Peyer's patch (tissue), 4 donors: ENCODE results near the gene TPCN2. TPM values are rescaled to one million over a fixed set of nuclear protein-coding genes. Genes with fewer than 3 reads are reported as not detected.
"Not testable (repeated sequence)": the region's sequence is repeated elsewhere in the genome, so short reads cannot be mapped to it uniquely, and the experiment has no call there.

Source experiments
- DNase-seq, 3 donors: peaks; one replicate each; pipeline ENCODE4 v3.0.0-alpha.2; 2017 to 2019
- H3K27ac ChIP-seq, 4 donors: fragments of 200-600 bp; sonication (generic); one replicate each; pipeline ENCODE4 v1.5.1; 2016 to 2019
- H3K27me3 ChIP-seq, 2 donors: fragments of 200-600 bp; sonication (generic); one replicate each; pipeline ENCODE4 v1.5.1; 2019
- H3K36me3 ChIP-seq, 3 donors: fragments of 200-600 bp; sonication (generic); one replicate each; pipeline ENCODE4 v1.5.1; 2016 to 2019
- H3K4me1 ChIP-seq, 4 donors: fragments of 200-600 bp; sonication (generic); one replicate each; pipeline ENCODE4 v1.5.1; 2016 to 2019
- H3K4me3 ChIP-seq, 4 donors: fragments of 200-600 bp; sonication (generic); 1 replicate in 3 of 4; 2 replicates in 1 of 4; pipeline ENCODE4 v1.5.1; 2016 to 2019; ENCODE audit warnings: mild to moderate bottlenecking in 1 of 4
- H3K9me3 ChIP-seq, 4 donors: fragments of 200-600 bp; sonication (generic); one replicate each; pipeline ENCODE4 v1.5.1; 2016 to 2019; ENCODE audit warnings: mild to moderate bottlenecking in 1 of 4
- POLR2A ChIP-seq, 2 donors: fragments of 450-650 bp; IDR thresholded peaks; one replicate each; pipeline ENCODE4 v1.5.1; 2017; ENCODE audit warnings: antibody characterized with exemption in 2 of 2, mild to moderate bottlenecking in 2 of 2, moderate library complexity in 2 of 2
- total RNA-seq, 4 donors: library from RNA; depleted of rRNA; stranded (reverse); fragments of >200 nt; gene quantifications; one replicate each; pipeline ENCODE4 v1.1.0, GENCODE V29; 2016
- TF ChIP-seq, protein P1 (sequence below), 6 experiments: fragments of 450-650 bp in 4 of 6; fragments of 200-600 bp in 2 of 6; sonication (generic) in 1 of 6; IDR thresholded peaks; one replicate each; pipeline ENCODE4 v1.5.1; 2017 to 2019; ENCODE audit warnings: antibody characterized with exemption in 6 of 6, mild to moderate bottlenecking in 3 of 6, moderate library complexity in 1 of 6

The TPCN2 gene
- total RNA-seq, 4 donors from 2014 or later: 22.4 to 42.5 (median 33.0) TPM

- no peak overlapping the region for H3K4me3 ChIP-seq
- H3K4me1 ChIP-seq: no peaks in the 10 kb centered on the region
- no peak overlapping the region for H3K27ac ChIP-seq
- H3K27me3 ChIP-seq: no peaks in the 10 kb centered on the region
- no peaks in the 10 kb centered on the region for H3K36me3 ChIP-seq
- TF ChIP-seq, protein P1, sequence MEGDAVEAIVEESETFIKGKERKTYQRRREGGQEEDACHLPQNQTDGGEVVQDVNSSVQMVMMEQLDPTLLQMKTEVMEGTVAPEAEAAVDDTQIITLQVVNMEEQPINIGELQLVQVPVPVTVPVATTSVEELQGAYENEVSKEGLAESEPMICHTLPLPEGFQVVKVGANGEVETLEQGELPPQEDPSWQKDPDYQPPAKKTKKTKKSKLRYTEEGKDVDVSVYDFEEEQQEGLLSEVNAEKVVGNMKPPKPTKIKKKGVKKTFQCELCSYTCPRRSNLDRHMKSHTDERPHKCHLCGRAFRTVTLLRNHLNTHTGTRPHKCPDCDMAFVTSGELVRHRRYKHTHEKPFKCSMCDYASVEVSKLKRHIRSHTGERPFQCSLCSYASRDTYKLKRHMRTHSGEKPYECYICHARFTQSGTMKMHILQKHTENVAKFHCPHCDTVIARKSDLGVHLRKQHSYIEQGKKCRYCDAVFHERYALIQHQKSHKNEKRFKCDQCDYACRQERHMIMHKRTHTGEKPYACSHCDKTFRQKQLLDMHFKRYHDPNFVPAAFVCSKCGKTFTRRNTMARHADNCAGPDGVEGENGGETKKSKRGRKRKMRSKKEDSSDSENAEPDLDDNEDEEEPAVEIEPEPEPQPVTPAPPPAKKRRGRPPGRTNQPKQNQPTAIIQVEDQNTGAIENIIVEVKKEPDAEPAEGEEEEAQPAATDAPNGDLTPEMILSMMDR (IDR thresholded peaks at IDR 0.05): no peak
- TF ChIP-seq POLR2A (IDR thresholded peaks at IDR 0.05): no peak
- no peak for DNase-seq
- no peaks in the 10 kb centered on the region for H3K9me3 ChIP-seq
These were observed 82.4 kb downstream of the TPCN2 start for GRCh38 chr11:69131121-69131566.

- peak in 2 of 3 donors; percentile 83 for DNase-seq
- Histone ChIP-seq H3K36me3 (no peaks in the 10 kb centered on the region), H3K27me3 (no peaks in the 10 kb centered on the region), H3K4me1 (no peaks in the 10 kb centered on the region), H3K27ac (no peak overlapping the region), H3K9me3 (no peaks in the 10 kb centered on the region), H3K4me3 (no peak overlapping the region)
- TF ChIP-seq POLR2A (IDR thresholded peaks at IDR 0.05): no peak
- TF ChIP-seq, protein P1 (IDR thresholded peaks at IDR 0.05): peak in 5 of 6 experiments; percentile 10 to 91 (median 86)
These were observed 83.0 kb downstream of the TPCN2 start for GRCh38 chr11:69131644-69132300.

DNA sequence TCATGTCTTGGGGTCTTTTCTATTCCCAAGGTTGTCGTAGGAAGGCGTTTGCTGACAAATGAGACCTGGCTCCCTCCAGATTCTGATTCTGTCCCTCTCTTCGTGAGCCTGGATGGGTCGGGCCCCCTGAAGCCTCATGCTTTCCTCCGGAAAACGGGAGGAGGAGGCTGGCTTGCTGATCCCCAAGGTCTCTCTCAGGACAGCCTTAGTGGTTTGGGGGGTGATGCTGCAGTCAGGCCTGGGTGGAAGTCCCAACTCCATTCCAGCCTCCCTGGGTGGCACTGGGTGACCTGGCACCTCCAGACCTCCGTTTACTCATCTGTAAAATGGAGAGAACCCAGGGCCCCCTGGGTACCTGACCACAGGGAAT lies 83.6 kb downstream of the TPCN2 start:
- DNase-seq: no peak
- TF ChIP-seq POLR2A (IDR thresholded peaks at IDR 0.05): no peak
- TF ChIP-seq, protein P1 (IDR thresholded peaks at IDR 0.05): no peak
- Histone ChIP-seq H3K9me3 (no peaks in the 10 kb centered on the region), H3K36me3 (no peaks in the 10 kb centered on the region), H3K27ac (no peak overlapping the region), H3K4me1 (no peaks in the 10 kb centered on the region), H3K4me3 (no peak overlapping the region), H3K27me3 (no peaks in the 10 kb centered on the region)

GRCh38 chr11:69133251-69133650 lies 84.5 kb downstream of the TPCN2 start:
- no peak for DNase-seq
- H3K9me3 ChIP-seq: no peaks in the 10 kb centered on the region
- TF ChIP-seq POLR2A (IDR thresholded peaks at IDR 0.05): no peak
- TF ChIP-seq, protein P1 (IDR thresholded peaks at IDR 0.05): no peak
- H3K27me3 ChIP-seq: no peaks in the 10 kb centered on the region
- no peak overlapping the region for H3K4me3 ChIP-seq
- no peaks in the 10 kb centered on the region for H3K4me1 ChIP-seq
- H3K27ac ChIP-seq: no peak overlapping the region
- no peaks in the 10 kb centered on the region for H3K36me3 ChIP-seq

DNA sequence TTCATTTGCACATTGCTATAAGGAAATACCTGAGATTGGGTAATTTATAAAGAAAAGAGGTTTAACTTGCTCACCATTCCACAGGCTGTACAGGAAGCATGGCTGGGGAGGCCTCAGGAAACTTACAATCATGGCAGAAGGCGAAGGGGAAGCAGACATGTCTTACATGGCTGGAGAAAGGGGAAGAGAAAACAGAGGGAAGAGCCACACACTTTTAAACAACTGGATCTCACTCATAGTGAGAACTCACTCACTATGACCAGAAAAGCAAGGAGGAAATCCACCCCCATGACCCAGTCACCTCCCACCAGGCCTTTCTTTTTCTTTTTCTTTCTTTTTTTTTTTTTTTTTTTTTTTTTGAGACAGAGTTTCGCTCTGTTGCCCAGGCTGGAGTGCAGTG lies 85.5 kb downstream of the TPCN2 start:
- DNase-seq, H3K27me3 ChIP-seq, H3K4me1 ChIP-seq, H3K27ac ChIP-seq, H3K9me3 ChIP-seq, H3K36me3 ChIP-seq, H3K4me3 ChIP-seq: not testable (repeated sequence)

DNA sequence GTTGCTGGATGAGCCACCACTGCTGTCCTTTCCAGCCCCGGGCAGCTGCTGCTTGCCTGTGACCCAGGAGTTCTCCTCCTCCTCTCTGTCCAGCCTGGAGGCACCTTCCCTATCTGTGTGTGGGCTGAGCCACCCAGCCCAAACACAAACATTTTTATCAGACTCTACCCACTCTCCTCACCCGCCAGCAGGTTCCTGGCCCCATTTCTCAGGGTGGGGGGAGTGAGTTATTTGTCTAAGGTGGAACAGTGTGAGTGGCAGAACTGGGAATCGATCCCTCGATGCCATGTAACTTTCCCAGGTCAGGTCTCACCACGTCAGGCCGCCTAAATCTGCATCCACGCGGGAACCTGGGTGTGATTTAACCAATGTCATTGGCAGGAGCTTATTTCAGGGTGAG lies 86.2 kb downstream of the TPCN2 start:
- Histone ChIP-seq H3K9me3 (no peaks in the 10 kb centered on the region), H3K27me3 (no peaks in the 10 kb centered on the region), H3K27ac (no peak overlapping the region), H3K36me3 (no peaks in the 10 kb centered on the region), H3K4me3 (no peak overlapping the region), H3K4me1 (no peaks in the 10 kb centered on the region)
- TF ChIP-seq POLR2A (IDR thresholded peaks at IDR 0.05): no peak
- TF ChIP-seq, protein P1 (IDR thresholded peaks at IDR 0.05): no peak
- DNase-seq: peak in 2 of 3 donors; percentile 10 to 14
